Cerebellar cortex (tissue), 1 donor: ENCODE measurements around the gene SEPTIN8.
"Not testable (repeated sequence)": the region's sequence is repeated elsewhere in the genome, so short reads cannot be mapped to it uniquely, and the experiment has no call there.

Source experiments
- DNase-seq: peaks from one replicate; pipeline ENCODE4 v3.0.0-alpha.2; 2015; ENCODE audit warnings: low spot score

Gene SEPTIN8

DNA sequence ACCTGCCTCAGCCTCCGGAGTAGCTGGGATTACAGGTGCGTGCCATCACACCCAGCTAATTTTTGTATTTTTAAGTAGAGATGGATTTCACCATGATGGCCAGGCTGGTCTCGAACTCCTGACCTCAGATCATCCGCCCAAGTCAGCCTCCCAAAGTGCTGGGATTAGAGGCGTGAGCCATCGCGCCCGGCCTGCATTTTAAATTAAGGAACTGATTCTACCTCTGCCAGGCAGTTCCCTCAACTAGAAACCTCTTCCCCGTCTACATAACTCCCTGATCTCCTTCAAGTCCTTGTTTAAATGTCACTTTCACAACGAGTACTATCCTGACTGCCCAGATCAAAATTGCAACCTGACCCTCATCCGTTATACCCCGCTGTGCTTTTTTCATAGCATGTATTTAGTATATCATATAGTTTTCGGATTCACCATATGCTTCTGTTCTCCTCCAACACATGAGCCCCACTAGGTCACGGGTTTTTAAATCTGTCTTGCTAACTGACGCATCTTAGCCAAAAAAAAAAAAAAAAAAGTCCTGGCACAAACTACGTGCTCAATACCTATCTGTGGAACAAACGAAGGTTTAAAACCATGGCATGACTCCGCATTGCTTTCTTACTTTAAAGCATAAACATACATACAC, 35.2 kb upstream of the SEPTIN8 start:
- peak; percentile 65 for DNase-seq

DNA sequence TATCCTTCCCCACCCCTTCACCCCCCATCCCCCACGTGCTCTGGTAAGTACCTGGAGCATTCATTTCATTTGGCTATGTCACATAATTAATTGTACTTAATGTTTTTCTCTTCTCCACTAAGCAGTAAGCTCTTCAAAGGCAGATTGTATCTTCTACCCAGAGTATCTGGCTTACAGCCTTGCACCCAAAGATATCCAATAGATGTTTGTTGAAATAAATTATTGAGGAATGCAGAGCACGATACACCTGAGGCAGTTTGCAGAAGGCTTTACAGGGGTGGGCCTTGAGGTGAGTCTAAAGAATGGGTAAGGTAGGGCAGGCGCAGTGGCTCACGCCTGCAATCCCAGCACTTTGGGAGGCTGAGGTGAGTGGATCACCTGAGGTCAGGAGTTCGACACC, 33.6 kb upstream of the SEPTIN8 start:
- DNase-seq, result no peak

DNA sequence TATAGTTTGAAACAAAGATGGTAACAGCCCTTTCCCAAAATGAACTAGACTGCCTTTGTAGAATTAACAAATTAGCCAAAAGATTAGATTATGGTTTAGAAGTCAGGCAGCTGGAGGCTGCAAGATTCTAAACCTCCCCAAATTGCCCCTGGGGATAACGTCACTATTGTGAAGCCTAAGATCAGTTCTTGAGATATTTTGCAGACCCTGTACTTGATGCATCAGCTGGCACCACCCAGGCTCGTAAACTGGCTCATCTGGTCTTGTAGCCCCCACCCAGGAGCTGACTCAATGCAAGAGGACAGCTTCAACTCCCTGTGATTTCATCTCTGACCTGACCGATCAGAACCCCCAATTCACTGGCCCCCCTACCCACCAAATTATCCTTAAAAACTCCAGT, 31.8 kb upstream of the SEPTIN8 start:
- DNase-seq, result no peak

DNA sequence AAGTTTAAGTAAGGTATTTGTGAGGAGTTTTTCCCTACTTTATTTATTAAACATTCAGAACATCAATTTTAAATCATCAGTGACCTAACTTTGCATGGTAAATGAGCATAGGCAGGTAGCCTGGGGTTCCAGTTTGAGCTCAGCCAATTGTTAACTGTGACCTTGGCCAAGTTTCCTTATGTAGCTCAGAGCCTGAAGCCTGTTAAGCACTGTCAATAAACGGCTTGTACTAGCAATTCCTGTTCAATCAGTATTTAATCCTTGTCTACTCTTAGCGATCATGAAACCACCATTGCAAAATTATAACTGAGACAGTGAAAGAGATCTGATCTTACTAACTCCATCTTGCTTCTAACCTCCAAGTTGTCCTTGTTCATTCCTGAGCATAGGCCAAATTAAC, 31.4 kb upstream of the SEPTIN8 start:
- DNase-seq, result no peak

DNA sequence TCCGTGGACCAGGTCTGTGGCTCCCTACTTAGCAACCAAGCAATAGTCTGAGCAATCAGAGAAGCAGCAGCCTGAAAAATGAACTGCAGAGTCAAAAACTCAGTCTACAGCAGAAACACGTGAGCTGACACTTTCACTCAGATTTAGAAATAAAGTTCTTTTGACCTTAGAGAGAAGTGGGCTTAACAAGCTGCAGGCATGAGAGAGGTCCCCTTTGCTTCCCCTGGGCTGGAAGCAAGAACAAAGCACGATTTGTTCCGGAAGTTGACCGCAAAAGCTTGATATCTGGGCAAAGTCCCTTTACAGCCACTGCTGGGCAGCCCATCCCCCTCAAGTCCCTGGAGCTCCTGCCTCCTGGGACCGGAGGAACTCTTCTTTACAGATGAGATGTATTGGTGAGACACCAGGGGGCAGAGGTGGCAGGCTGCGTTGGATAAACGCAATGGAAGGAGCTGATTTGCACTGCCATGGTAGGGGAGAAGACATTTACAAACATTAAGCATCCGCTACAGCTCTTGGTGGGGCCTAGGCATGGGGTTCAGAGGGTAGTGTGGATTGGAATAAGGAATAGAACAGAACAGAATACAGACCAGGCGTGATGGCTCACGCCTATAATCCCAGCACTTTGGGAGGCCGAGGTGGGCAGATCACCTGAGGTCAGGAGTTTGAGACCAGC, 30.3 kb upstream of the SEPTIN8 start:
- no peak for DNase-seq

GRCh38 chr5:132806804-132807162, 29.7 kb upstream of the SEPTIN8 start:
- not testable (repeated sequence) for DNase-seq

DNA sequence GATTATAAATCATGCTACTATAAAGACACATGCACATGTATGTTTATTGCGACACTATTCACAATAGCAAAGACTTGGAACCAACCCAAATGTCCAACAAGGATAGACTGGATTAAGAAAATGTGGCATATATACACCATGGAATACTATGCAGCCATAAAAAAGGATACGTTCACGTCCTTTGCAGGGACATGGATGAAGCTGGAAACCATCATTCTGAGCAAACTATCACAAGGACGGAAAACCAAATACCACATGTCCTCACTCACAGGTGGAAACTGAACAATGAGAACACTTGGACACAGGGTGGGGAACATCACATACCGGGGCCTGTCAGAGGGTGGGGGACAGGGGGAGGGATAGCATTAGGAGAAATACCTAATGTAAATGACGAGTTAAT, 28.8 kb upstream of the SEPTIN8 start:
- not testable (repeated sequence) for DNase-seq

- DNase-seq, result not testable (repeated sequence)
Measured at GRCh38 chr5:132804219-132804618, 27.2 kb upstream of the SEPTIN8 start.

GRCh38 chr5:132802685-132803066, 25.6 kb upstream of the SEPTIN8 start:
- DNase-seq, result not testable (repeated sequence)

GRCh38 chr5:132802044-132802684, 25.1 kb upstream of the SEPTIN8 start:
- DNase-seq, result no peak

DNA sequence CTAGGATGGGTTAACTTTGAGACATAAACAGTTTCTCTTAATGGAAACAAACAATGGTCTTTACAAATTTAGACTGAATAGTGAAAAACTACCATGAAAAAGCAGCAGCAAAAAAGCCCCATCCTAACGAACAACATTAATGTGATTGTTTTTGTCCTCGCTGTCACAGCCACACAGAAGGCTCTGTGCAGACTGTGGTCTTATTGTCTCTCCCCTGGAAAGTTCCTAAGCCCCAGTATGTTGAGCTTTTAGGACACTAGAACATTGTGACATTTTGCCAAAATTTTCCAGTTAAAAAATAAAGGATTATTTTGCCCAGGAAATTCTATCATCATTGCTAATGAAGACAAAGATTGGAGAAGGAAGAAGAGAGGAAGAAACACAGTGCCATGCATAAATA, 23.5 kb upstream of the SEPTIN8 start:
- no peak for DNase-seq

GRCh38 chr5:132799392-132799791, 22.4 kb upstream of the SEPTIN8 start:
- no peak for DNase-seq

DNA sequence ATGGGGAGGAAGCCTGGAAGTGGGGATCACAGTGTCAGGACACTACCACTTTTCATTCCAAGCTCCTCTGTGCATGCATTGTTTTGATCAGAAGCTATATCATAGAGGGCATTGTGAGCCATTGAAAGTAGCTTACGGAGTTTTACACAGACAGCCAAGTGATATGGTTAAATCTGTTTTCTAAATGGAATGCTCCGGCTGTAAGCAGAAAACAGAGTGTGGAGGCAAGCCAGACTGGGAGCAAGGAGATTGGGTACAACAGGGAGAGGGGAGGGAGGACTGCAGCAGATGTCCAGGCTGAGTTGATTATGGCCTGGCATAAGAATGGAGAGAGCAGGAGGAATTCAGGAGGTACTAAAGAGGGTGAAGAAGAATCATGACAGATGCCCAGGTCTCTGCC, 20.6 kb upstream of the SEPTIN8 start:
- DNase-seq, result peak; percentile 84

GRCh38 chr5:132791026-132791425, 14.0 kb upstream of the SEPTIN8 start:
- no peak for DNase-seq

GRCh38 chr5:132790201-132790865, 13.3 kb upstream of the SEPTIN8 start:
- peak; percentile 83 for DNase-seq

DNA sequence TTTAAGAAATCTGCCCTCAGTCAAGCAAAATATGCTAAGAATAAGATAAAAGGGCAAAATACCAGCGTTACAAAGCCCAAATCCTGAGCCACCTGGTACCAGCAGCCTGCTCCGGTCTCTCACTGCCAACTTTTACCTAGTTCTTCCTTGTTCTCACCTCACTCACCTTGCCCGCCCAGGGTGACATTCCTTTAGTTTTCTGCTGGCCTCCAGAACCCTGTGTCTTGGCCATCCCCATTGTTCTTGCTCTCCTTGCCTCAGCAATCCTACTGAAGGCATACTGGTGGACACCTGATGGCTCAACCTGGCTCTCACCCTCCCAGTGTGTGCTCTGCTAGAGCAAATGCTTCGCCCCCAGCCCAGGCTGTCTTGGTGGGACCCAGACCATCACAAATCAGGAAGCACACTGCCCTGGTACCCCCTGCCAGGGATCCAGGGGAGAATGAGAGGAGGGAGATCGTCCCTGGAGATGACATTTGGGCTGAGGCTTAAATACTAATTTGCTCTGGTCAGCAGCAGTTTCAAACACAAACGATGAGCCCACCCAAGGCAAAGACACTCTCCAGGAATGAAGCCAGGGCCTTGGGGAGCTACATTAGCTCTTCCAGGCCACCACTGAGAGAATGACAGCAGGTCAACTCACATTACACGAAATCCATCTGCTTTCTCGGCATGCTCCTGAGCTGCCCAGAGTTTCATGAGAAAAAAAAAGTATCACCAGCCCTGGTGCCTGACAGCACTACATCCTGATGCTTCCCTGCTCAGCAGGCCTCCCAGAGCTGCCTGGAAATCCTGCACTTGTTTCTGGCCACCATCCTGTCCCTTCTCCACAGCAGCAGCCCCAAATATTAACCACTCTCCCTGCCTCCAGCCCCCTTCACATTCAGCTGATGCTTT, 12.2 kb upstream of the SEPTIN8 start:
- peak; percentile 91 for DNase-seq

DNA sequence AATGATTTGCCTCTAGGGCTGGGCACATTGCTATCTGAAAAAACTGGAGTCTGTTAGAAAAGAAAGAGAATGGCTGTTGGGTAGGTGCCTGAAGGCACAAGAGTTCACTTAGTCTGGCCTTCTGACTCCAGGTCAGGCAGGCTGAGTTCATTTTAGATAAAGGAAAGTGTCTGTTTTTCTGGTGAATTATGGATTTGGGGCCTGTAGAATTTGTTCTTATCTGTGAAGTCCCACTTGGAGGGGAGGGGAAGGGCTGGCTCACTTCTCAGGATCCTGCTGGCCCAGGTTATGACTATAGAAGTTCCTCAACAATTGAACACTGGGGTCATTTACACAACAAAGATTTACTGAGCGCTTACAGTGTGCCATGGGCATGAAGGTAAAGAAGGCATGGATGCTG, 11.5 kb upstream of the SEPTIN8 start:
- no peak for DNase-seq

DNA sequence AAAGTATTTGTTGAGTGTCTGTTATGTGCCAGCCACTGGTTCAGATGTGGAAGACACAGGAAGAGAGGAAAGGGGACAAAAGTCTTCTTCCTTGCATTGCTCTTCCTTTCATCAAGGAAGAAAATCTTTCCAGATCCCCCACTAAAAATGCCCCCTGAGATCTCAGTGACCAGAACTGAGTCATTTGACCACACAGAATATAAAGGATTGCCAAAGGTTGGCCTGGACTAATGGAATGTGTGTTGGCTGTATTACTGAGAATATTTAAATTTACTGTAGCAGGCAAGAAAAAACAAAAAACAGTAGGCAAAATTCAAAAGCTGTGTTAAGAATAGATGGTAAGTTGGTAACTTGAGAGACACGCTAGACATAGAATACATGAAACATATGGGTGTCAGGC, 10.0 kb upstream of the SEPTIN8 start:
- no peak for DNase-seq

GRCh38 chr5:132785864-132786263, 8.8 kb upstream of the SEPTIN8 start:
- no peak for DNase-seq

DNA sequence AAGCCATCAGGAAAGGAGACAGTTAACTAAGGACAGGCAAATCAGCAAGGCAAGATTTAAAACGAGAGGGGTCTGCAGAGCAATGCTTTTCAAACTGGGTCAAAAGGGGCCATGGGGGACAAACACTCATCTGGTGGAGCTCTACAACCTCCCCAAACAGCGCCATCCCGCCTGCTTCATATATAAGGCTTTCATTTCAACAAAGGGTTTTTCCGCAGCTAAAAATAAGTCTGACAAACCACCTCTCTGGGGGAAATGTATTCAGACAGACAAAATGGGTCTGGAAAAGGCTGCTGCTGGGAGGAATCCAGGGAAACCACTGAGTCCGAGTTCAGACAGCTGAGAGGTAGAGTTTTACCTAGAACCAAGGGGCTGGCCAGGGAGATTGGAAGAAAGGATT, 8.3 kb upstream of the SEPTIN8 start:
- no peak for DNase-seq

- DNase-seq, result no peak
Measured at GRCh38 chr5:132782101-132782500, 5.1 kb upstream of the SEPTIN8 start.

GRCh38 chr5:132781029-132781428, 4.0 kb upstream of the SEPTIN8 start:
- no peak for DNase-seq
